Endothelial cell of umbilical vein (primary cell): ENCODE measurements around the gene RSPRY1.

ENCODE experiments used
- EZH2 ChIP-seq: IDR thresholded peaks from 2 replicates; pipeline ENCODE4 v1.6.1; 2012; ENCODE audit warnings: borderline replicate concordance, low read depth, mild to moderate bottlenecking, moderate library complexity, low read length, inconsistent platforms; ENCODE audit not compliant: severe bottlenecking
- MYC ChIP-seq: IDR thresholded peaks from one replicate; pipeline ENCODE4 v1.6.1; 2011; ENCODE audit warnings: mild to moderate bottlenecking, low read depth, low read length
- POLR2A ChIP-seq: IDR thresholded peaks from 2 replicates; pipeline ENCODE4 v1.6.1; 2012; ENCODE audit warnings: low read depth, mild to moderate bottlenecking, control low read depth, low read length
- POLR2AphosphoS5 ChIP-seq: IDR thresholded peaks from 2 replicates; pipeline ENCODE4 v1.6.1; 2012; ENCODE audit warnings: low read depth, mild to moderate bottlenecking, control low read depth, low read length, moderate library complexity; ENCODE audit not compliant: insufficient read depth
- TF ChIP-seq, protein P1 (sequence below): IDR thresholded peaks from 2 replicates; pipeline ENCODE4 v1.6.1; 2011; ENCODE audit not compliant: insufficient read depth, insufficient read length
- TF ChIP-seq, protein P2 (sequence below), 2 donors: IDR thresholded peaks; 1 replicate in 1 of 2; 2 replicates in 1 of 2; pipeline ENCODE4 v1.5.1; 2011; ENCODE audit warnings: low read length in 2 of 2, mild to moderate bottlenecking in 2 of 2, moderate library complexity in 2 of 2, control low read depth in 1 of 2, inconsistent platforms in 1 of 2, low read depth in 1 of 2; ENCODE audit not compliant: insufficient read depth in 1 of 2; ENCODE audit errors: extremely low read depth in 1 of 2

DNA sequence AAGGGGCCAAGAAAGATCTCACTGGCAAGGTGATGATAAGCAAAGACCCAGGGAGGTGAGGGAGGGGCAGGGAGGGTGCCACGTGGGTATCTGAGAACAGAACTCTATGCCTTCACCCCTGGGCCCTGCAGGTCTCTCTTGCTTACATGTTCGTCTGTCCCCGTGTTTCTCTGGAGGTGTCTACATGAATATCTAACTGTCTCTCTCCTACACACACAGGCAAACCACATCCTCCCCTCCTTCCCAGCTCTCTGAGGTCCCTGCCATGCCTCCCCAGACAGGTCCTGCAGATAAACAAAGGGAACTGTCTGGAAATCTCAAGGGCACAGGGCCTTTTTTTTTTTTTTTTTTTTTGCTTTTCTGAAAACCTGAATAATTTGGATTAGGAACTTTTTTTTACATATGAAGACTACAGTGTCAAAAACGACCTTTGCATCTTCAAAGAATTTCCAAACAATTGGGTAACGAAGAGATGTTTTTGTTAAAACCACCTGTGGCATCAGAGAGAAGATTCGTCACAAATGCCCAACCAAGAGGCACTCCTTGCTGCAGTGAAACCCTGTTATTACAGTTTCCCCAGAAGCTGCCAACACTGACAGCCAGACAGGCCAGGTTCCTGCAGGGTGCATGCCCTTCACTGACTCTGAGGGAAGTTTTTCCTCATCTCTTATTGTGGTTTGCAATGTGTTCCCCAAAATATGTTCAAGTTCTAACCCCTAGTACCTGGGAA is 80.6 kb downstream of the RSPRY1 start:
- TF ChIP-seq, protein P1, sequence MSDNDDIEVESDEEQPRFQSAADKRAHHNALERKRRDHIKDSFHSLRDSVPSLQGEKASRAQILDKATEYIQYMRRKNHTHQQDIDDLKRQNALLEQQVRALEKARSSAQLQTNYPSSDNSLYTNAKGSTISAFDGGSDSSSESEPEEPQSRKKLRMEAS: no peak
- TF ChIP-seq, protein P2, sequence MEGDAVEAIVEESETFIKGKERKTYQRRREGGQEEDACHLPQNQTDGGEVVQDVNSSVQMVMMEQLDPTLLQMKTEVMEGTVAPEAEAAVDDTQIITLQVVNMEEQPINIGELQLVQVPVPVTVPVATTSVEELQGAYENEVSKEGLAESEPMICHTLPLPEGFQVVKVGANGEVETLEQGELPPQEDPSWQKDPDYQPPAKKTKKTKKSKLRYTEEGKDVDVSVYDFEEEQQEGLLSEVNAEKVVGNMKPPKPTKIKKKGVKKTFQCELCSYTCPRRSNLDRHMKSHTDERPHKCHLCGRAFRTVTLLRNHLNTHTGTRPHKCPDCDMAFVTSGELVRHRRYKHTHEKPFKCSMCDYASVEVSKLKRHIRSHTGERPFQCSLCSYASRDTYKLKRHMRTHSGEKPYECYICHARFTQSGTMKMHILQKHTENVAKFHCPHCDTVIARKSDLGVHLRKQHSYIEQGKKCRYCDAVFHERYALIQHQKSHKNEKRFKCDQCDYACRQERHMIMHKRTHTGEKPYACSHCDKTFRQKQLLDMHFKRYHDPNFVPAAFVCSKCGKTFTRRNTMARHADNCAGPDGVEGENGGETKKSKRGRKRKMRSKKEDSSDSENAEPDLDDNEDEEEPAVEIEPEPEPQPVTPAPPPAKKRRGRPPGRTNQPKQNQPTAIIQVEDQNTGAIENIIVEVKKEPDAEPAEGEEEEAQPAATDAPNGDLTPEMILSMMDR (IDR thresholded peaks at IDR 0.05; ENCODE audit: extremely low read depth in 1 of 2, insufficient read depth in 1 of 2, low read depth in 1 of 2, low read length in 2 of 2): no peak
- TF ChIP-seq POLR2AphosphoS5: no peak
- no peak for TF ChIP-seq POLR2A
- no peak for TF ChIP-seq MYC
- TF ChIP-seq EZH2: no peak
